ENCODE measurements around the gene BRK1. TPM values are rescaled to one million over a fixed set of nuclear protein-coding genes. Genes with fewer than 3 reads are reported as not detected.

Gene BRK1
- 95.5 and 110 TPM in 2 replicates for total RNA-seq

GRCh38 chr3:10115326-10116137, at the start of gene BRK1:
Gene BRK1, plus strand, starts transcription at chr3:10115675. Its CDS starts 27 bp downstream, at chr3:10115702.

GRCh38 chr3:10108091-10108490, 7.4 kb upstream of the BRK1 start, which contains the start of gene FANCD2OS:
Gene FANCD2OS, minus strand, starts transcription at chr3:10108255. Its CDS starts 3,481 bp downstream, at chr3:10104774.

GRCh38 chr3:10164546-10165393, 49.3 kb downstream of the BRK1 start, which contains the start of gene IRAK2:
Gene IRAK2, plus strand, starts transcription at chr3:10164919. Its CDS starts 36 bp downstream, at chr3:10164955.

Other genes with a start within 250 kb of the BRK1 start
- 0.15 and 0.17 TPM in 2 replicates for gene CIDEC, start 235.4 kb upstream of the BRK1 start, total RNA-seq
- 45.2 and 54.7 TPM in 2 replicates for gene JAGN1, start 225.1 kb upstream of the BRK1 start, total RNA-seq
- gene IL17RE, start 212.8 kb upstream of the BRK1 start, total RNA-seq: 3.9 and 6.6 TPM in 2 replicates
- gene IL17RC, start 198.6 kb upstream of the BRK1 start, total RNA-seq: 40.0 and 44.6 TPM in 2 replicates
- 12.8 and 14.5 TPM in 2 replicates for gene CRELD1, start 181.8 kb upstream of the BRK1 start, total RNA-seq
- gene PRRT3, start 163.3 kb upstream of the BRK1 start, total RNA-seq: 1.8 and 3.2 TPM in 2 replicates
- 23.7 and 35.4 TPM in 2 replicates for gene EMC3, start 128.8 kb upstream of the BRK1 start, total RNA-seq
- gene FANCD2, start 89.2 kb upstream of the BRK1 start, total RNA-seq: 26.2 and 38.7 TPM in 2 replicates
- gene FANCD2OS, start 7.4 kb upstream of the BRK1 start, total RNA-seq: not detected in 2 replicates
- 23.9 and 28.2 TPM in 2 replicates for gene VHL, start 26.1 kb downstream of the BRK1 start, total RNA-seq
- 3.0 and 3.5 TPM in 2 replicates for gene IRAK2, start 49.2 kb downstream of the BRK1 start, total RNA-seq
- gene TATDN2, start 132.8 kb downstream of the BRK1 start, total RNA-seq: 10.4 and 11.6 TPM in 2 replicates
- gene GHRL, start 177.3 kb downstream of the BRK1 start, total RNA-seq: not detected in 2 replicates
- gene SEC13, start 205.4 kb downstream of the BRK1 start, total RNA-seq: 298 and 328 TPM in 2 replicates